ENCODE results near the gene TMEM42. TPM values are rescaled to one million over a fixed set of nuclear protein-coding genes. Genes with fewer than 3 reads are reported as not detected.

TMEM42 gene
- 7.6 and 10.5 TPM in 2 replicates for total RNA-seq

GRCh38 chr3:44861412-44862225 lies at the start of gene TMEM42:
Gene TMEM42, plus strand, starts transcription at chr3:44861912. Its CDS starts 13 bp downstream, at chr3:44861925.

GRCh38 chr3:44874308-44874707 lies 12.6 kb downstream of the TMEM42 start, which contains the start of gene TGM4:
Gene TGM4, plus strand, starts transcription at chr3:44874608. Its CDS starts 71 bp downstream, at chr3:44874679.

Other genes with a start within 250 kb of the TMEM42 start
- 11.6 and 13.8 TPM in 2 replicates for gene ZNF197, start 236.9 kb upstream of the TMEM42 start, total RNA-seq
- 11.4 and 18.3 TPM in 2 replicates for gene ZNF35, start 213.2 kb upstream of the TMEM42 start, total RNA-seq
- 3.9 and 4.3 TPM in 2 replicates for gene ZNF502, start 149.3 kb upstream of the TMEM42 start, total RNA-seq
- 4.3 and 4.6 TPM in 2 replicates for gene ZNF501, start 132.3 kb upstream of the TMEM42 start, total RNA-seq
- 13.6 and 19.6 TPM in 2 replicates for gene KIAA1143, start 100.3 kb upstream of the TMEM42 start, total RNA-seq
- 0.66 and 14.7 TPM in 2 replicates for gene KIF15, start 100.1 kb upstream of the TMEM42 start, total RNA-seq
- gene TGM4, start 12.7 kb downstream of the TMEM42 start, total RNA-seq: not detected in 2 replicates
- gene ZDHHC3, start 114.3 kb downstream of the TMEM42 start, total RNA-seq: 68.9 and 72.4 TPM in 2 replicates
- gene EXOSC7, start 114.3 kb downstream of the TMEM42 start, total RNA-seq: 34.1 and 55.6 TPM in 2 replicates
- gene CLEC3B, start 164.4 kb downstream of the TMEM42 start, total RNA-seq: not detected in 2 replicates